Esophagus mucosa (tissue), 1 donor: ENCODE results near the gene RPLP2. TPM values are rescaled to one million over a fixed set of nuclear protein-coding genes. Genes with fewer than 3 reads are reported as not detected.
A peak's percentile ranks its signal among the peaks of the same experiment; 100 is the strongest.

Experiments
- ATAC-seq: fragments of 200-7000 bp; cut with Tn5 transposase; one replicate; pipeline ENCODE4 v1.9.1; 2020
- total RNA-seq: library from RNA; stranded (reverse); gene quantifications from one replicate; pipeline ENCODE4 v1.2.4, GENCODE V29; 2023
- donor health status: DM: yes; HTN: yes; CAD: no.

RPLP2 gene
- total RNA-seq, 1 donor from 2014 or later, result 2,043 TPM

DNA sequence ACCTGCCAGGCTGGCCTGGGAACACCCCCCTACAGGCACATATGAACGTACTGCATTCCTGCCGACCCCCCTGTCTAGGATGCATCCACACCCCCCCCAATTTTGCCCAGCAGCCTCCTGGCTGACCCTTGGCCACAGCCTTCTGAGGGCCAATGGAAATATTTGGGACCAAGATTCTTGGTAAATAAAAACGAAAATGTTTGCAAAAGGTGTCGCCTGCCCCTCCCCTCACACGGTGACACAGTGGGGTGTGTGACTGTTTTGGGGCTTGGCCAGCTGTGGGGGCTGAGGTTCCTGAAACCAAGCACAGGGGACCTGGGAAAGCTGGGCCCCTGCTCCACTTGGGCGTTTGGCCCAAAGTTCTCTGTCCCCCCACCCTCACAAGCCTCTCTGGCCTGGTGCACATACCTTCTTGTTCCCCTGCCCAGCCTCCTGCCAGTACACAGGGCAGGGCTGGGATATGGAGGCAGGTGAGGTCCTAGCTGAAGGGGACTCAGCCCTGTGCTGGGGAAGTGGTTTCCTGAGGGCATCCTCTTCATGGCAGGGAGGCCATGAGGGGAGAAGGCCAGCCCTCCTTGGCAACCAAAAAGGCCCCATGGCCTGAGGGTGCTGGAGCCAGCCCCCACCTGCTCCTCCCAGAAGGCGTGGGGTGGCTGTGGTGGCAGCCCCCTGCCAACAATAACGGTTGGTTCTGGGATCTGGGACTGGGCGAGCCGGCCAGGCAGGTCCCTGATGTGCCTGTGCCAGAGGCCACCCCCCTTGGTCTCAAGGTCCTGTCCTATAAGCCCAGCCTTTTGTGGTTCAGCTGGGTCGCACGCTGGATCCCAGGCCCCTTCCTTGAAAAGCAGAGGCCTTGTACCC is 15.8 kb downstream of the RPLP2 start:
- no peak for ATAC-seq

DNA sequence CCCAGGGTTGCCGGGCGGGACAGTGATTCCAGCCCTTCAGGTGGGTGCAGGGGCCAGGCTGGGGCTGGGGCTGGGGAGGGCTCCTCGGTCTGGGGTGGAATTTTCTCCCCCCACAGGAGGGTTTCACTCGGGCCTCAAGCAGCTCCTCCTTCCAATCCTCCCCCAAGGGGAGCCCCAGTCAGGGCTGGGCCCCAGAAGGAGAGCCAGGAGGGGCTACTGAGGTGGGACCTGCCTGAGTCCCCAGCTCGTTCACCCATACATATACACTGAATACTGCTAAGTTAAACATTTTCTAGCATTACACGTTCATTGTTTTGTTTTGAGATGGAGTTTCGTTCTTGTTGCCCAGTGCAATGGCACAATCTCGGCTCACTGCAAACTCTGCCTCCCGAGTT is 16.5 kb downstream of the RPLP2 start:
- no peak for ATAC-seq

DNA sequence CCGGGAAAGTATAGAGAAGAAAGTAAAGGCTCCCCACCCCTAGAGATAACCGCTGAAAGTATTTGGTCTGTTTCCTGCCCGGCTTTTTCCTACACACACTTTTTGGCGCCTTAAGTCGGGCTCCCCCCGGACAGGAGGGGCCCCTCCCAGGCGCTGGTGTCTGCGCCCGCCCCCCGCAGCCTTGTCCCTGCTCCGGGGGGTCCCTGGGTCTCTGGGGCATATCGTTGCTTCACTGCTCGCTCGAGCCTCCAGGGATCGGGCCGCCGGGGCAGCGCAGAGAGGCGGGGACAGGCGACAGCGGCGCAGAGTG is 17.0 kb downstream of the RPLP2 start:
- ATAC-seq, result no peak

DNA sequence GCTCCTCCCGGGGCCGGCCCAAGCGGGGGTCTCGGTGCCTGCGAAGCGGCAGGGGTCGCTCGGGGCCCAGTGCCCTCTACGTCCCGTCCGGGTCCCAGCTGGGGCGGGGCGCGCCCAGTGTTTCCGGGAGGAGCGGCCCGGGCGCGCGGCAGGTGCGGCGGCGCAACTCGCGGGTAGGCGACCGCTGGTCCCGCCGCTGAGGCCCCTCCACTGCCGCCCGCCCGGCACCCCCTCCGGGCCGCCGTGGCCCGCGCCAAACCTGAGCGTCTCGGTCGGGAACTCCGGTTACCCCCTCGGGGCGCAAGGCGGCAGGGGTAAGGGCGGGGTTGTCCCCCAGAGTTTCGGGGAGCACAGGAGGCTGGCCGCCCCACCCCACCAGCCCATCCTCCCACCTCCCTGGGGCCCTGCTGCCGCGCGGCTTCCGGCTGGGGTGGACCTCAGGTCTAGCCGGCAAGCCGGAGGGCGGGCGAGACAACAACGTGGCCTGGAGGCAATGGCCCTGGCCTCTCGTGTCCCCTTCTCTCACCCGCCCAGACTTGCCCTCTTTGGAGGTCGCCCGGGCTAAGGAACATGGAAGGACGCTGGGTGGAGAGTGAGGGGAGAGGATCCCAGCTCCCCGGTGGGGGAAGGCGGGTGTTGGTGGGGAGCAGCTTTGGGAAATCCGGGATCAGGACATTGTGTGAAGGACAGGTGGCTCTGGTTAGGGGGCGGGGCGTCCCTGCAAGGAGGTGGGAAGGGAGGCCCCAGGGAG is 17.6 kb downstream of the RPLP2 start:
- ATAC-seq, result peak; percentile 1

DNA sequence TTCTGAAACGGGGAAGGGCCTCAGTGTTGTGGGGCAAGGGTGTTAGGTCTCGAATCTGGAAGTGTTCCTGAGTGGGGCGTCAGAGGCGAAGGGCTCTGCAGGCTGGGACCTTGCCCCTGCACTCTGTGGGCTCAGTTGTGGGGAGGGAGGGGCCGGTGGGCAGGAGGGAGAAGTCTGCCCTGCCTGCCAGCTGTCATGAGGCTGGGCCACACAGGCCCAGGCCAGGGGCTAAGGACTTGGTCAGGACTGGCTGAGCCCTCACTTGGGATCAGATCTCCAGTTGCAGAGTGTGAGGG is 18.1 kb downstream of the RPLP2 start, which contains the start of gene CRACR2B:
CRACR2B (plus strand) TSS at position 23 of the 296 bp plus-strand sequence. CDS start 689 bp downstream, outside the sequence.
- ATAC-seq, result no peak

DNA sequence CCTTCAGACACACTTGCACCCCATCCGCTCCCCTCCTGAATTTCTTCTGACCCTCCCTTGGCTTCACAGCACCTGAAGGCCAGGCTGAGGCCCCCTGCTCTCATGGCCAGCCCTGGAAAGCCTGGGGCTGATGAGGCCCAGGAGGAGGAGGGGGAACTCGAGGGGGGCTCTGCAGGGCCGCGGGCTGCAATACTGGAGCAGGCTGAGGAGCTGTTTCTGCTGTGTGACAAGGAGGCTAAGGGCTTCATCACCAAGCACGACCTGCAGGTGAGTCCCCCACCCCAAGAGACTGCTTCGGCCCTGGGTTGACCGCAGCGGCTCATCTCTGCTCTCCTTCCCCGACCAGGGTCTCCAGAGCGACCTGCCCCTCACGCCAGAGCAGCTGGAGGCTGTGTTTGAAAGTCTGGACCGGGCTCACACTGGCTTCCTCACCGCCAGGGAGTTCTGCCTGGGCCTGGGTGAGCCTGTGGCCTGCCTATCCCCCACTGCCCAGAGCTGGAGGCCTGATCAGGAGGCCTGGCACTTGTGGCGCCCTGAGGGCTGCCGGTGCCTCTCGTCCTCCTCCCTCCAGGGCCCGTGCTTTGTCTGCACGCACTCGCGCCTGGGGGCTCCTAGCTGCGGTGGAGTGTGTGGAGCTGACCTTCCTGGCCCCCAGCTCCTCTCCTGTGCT is 18.9 kb downstream of the RPLP2 start:
- no peak for ATAC-seq

DNA sequence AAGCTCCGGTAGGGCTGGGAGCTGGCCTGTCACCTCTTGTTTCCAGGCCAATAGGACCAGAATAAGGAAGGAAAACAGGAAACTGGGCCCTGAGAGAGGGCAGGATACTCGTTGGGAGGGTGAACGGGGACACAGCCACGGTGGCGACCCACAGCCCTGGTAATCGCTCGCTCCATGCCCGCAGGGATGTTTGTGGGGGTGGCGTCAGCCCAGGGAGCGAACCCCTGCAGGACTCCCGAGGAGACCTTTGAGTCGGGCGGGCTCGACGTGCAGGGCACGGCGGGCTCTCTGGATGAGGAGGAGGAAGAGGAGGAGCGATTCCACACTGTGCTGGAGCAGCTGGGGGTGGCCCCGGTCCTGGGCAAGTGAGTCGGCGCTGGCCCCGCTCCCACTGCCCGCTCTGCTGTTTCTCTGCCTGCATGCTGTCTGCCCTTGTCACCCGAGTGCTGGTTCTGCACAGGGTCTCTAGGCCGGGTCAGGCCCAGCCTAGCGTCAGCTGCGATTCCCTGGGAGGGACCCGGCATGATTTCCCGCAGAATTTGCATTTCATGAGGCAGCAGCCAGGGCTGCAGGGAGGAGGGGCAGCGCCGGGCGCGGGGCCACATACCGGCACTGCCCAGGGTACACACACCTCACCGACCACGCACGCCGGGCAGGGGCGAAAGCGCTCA is 19.5 kb downstream of the RPLP2 start:
- peak; percentile 15 for ATAC-seq

DNA sequence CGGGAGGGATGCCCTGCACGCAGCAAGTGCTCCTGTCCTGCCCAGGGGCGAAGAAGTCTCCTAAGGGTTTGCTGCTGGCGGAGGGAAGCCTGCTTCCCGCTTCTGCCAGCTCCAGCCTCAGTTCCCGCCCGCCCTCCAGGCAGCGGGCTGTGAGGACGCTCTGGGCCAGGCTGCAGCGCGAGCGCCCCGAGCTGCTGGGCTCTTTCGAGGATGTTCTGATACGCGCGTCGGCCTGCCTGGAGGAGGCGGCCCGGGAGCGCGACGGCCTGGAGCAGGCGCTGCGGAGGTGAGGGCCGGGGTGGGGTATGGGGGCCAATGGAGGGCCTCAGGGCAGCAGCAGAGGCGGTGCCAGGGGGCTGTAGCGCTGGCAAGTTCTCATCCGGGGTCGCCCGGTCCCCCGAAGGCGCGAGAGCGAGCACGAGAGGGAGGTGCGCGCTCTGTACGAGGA is 20.1 kb downstream of the RPLP2 start:
- no peak for ATAC-seq

DNA sequence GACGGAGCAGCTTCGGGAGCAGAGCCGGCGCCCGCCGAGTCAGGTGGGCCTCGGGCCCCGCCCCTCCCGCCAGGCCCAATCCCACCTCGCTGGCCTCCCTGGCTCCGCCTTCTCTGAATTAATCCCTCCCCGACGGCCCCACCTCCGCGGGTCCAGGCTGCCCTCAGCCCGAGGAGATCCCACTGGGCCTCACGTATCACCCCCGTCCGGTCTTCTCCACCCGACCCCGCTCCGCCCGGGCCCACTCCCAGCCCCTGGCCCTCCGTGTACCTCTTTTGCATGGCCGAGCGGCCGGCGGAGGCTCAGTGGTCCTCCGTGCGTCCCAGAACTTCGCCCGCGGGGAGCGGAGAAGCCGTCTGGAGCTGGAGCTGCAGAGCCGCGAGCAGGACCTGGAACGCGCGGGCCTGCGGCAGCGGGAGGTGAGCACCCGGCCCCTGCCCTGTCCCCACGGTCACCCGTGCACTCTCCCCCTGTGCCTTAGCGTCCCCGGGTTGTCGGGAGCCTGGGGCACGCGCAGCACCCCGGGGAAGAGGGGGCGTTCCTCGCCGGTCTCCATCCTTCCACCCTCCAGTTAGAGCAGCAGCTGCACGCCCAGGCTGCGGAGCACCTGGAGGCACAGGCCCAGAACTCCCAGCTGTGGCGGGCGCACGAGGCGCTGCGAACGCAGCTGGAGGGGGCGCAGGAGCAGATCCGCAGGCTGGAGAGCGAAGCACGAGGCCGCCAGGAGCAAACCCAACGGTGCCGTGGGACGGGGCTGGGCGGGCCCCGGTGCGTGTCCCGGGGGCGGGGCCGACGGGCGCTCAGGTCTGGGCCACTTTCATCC is 20.7 kb downstream of the RPLP2 start:
- ATAC-seq, result peak; percentile 7

DNA sequence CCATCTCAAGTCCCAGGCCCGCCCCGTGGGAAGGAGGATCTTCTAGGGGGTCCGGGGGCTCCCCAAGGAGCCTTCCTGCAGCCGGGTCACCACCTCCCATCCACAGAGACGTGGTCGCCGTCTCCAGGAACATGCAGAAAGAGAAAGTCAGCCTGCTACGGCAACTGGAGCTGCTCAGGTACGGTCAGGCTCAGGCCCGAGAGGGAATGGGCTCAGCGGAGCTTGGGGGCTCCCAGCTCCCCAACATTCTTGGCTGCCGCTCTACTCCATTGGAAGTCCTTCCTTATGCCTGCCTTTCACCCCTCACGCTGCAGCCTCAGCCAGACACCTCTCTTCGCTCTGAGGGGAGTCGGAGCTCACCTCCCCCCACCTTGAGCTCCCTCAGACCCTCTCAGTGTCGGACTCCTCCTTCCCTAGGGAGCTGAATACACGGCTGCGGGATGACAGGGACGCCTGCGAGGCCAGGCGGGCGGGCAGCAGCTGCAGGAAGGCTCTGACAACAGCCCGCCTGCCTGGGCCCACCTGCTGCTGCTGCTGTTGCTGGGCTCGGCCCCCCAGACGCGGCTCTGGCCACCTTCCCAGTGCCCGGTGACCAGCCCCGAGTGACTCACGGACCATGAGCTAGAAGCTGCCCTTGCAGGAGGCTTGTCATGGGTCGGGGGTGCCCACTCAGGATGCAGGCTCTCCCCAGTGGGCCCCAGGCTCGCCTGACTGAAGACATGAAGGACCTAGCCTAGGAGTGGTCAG is 21.5 kb downstream of the RPLP2 start:
- ATAC-seq, result no peak

DNA sequence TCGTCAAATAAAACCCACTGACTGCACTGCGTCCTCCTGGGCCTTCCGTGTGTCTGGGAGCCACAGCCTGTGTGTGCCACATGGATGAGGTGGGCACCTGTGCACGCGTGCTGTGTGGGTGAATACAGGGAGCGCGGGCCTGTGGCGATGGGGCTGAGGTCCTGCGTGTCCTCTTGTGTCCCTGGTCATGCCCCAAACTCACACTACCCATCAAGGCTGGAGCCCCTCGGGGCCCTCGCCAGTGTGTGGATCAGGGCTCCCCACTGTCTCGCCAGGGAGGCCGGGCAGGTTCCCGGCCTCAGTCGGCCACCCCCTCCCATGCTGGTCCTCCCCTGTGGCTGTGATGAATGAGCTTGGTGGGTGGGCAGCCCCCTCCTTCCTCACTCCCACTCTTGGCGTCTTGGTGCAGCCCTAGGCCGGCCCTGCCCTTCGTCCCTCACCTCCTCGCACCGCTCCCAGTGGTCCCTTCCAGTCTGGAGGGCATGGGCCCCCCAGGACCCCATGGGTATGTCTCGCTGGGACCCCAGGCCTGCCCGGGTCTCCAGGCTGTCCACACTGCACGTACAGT is 22.3 kb downstream of the RPLP2 start:
- ATAC-seq, result no peak

DNA sequence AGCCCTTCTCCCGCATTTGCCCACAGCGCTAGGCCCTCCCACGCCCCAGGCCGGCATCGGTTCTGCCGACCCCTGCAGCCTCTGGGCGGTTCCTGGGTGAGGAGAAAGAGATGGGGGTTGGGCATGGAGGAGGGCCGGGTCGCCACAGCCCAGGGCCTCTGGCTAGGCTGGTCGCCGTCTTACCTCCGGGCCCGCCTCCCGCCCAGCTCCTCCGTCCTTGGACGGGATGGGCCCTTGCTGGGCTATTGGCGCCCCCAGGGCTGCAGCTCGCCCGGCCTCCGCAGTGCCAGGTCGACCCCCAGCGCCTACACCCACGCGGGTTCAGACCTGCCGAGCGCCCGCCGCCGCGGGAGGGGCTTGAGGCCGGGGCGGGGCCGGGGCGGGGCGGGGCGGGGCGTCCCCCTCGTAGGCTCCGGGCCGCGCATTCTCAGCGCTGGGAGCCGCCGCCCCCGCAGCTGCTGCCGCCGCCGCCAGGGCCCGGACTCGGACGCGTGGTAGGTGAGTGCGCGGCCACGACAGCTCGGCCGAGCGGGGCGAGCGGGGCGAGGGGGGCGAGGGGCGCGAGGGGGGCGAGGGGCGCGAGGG is 22.9 kb downstream of the RPLP2 start, which contains the start of gene CD151:
CD151 (plus strand) TSS at position 424 of the 585 bp plus-strand sequence. CDS start 3,118 bp downstream, outside the sequence.
- ATAC-seq, result peak; percentile 6

DNA sequence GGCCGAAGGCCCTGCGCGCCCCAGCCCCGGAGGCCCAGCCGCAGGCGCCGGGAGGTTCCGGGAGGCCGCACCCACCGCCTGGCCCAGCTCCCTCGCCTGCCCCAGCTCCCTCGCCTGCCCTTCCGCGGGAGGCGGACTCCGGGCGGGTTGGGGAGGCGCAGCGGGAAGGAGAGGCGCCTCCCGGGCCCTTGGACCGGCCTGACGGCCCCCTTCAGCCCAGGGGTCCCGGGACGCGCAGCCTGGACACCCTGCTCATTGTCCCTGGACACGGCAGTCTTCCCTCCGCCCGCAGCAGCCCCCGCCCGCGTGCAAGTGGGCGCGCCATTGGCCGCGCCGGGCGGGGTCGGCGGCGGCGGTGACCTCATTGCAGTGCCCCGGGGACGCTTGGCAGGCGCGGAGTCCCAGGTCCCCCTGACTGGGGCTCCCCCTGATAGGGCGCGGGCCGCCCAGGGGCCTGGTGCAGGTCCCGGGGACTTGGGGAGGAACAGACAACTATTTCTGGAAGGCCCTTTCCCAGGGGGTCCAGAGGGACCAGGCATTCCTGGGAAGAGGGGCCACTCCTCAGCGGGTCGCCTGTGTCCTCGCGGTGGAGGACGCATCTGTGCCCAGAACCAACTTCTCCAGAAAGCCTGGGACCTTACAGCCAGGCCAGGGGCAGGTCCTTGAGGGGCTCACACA is 23.5 kb downstream of the RPLP2 start:
- peak; percentile 18 for ATAC-seq

DNA sequence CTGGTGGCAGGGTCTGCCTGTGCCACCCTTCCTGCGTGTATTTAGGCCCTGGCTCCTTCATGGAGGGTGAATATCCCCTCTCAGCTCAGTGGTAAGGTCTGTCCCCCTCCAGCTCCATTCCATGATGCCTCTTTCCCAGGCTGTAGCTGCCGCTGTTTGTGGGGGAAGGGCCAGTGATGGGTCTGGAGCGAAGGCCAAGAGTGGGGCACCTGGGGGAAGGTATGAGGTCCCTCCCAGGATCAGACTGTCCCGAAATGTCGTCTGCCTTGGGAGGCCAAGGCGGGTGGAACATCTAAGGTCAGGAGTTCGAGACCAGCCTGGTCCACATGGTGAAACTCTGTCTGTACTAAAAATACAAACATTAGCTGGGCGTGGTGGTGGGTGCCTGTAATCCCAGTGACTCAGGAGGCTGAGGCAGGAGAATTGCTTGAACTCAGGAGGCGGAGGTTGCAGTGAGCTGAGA is 24.1 kb downstream of the RPLP2 start:
- no peak for ATAC-seq

DNA sequence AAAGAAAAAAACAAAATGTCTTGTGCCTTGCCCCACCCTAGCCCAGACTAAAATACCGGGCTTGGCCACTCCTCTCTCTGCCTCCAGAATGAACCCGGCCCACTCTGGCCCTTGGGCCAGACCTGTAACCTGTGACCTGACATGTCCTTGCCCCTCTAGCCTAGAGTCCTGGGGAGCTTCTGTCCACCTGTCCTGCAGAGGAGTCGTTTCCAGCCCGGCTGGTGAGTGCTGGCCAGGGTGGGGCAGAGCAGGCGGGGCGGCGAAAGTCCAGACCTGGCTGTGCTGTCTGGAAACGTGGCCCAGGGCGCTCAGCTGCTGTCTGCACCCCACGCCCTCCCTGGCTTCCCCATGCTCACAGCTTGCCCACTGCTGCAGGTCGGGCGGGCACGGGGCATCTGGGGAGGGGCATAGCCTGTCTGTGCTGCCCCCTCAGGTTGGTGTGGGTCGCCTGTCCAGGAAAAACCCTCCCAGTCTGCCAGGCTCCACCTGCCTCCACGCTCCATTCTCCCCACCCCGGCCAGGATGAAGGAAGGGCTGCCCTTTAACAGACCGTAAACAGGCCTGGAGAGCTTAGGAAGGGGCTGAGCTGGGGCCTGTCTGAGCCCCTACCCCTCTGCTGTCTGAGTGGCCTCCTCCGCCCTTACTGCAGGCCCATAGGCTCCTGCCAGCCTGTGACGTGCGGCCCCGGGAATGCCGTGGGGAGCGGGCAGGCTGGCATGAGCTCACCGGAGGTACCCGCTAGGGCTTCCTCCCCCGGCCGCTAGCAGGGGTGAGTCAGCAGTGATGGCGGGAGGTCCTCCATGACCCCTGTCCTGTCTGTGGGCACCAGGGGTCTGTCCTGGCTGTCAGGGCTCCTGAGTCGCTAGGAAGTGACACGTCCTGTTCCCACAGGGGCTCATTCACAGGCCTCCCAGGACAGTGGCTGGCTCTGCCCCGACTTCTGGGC is 24.9 kb downstream of the RPLP2 start:
- peak; percentile 65 for ATAC-seq

DNA sequence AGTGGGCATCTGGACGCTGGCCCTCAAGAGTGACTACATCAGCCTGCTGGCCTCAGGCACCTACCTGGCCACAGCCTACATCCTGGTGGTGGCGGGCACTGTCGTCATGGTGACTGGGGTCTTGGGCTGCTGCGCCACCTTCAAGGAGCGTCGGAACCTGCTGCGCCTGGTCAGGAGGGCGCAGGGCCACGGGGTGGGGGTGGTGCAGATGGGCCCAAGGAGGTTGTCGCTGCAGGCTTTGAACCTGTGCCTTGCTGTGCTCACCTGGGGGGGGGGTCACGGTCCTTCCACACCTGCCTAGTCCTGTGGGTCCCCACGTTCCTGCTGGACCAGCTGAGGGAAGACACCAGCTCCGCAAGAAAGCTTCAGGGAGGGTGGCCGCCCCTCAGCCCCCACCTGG is 26.5 kb downstream of the RPLP2 start:
- ATAC-seq, result no peak

DNA sequence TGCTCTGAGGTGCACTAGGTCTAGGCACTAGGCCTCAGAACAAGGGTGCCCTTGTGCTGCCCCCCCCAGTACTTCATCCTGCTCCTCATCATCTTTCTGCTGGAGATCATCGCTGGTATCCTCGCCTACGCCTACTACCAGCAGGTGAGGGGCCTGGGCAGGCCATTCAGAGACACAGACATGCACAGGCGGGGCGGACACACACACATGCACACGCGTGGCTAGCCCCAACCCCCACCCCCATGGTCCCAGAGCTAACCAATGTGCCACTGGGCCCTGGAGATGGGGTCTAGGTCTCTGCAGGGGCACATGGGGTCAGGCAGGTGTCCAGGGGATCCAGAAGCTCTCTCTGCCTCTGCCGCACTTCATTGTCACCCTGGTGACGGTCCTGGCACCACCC is 26.9 kb downstream of the RPLP2 start:
- no peak for ATAC-seq

DNA sequence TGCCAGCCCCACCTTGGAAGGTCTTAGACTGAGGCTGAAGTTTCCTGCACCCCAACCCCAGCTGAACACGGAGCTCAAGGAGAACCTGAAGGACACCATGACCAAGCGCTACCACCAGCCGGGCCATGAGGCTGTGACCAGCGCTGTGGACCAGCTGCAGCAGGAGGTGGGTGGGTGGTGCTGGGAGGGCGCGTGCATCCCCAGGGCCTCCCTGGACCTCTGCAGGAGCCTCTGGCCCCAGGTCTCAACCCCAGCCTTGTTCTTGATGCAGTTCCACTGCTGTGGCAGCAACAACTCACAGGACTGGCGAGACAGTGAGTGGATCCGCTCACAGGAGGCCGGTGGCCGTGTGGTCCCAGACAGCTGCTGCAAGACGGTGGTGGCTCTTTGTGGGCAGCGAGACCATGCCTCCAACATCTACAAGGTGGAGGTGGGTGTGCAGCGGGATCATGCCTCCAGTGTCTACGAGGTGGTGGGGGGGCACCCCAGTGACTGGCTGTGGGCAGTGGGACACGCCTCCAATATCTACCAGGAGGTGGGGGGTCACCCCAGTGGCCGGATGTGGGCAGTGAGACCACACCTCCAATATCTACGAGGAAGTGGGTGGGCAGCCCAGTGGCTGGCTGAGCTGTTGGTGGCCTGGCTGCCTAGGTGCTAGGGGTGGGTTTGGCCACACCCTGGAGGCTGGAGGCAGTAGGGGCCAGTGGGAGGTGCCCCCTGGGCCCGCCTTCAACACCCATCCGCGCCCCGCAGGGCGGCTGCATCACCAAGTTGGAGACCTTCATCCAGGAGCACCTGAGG is 27.6 kb downstream of the RPLP2 start:
- ATAC-seq, result no peak
